H1 (cell line): ENCODE measurements around the gene FAHD1. TPM values are rescaled to one million over a fixed set of nuclear protein-coding genes. Genes with fewer than 3 reads are reported as not detected.

Experiments
- CTCF ChIA-PET: fragments of 300-600 bp; sonication (Branson Sonifier 250); formaldehyde crosslinking; loops from one replicate; lab custom pipeline; 2021; ENCODE audit not compliant: partially characterized antibody; lab: Charles Lee
- POLR2A ChIA-PET: fragments of 300-600 bp; sonication (Branson Sonifier 250); formaldehyde crosslinking; loops from one replicate; lab custom pipeline; 2021; ENCODE audit warnings: inconsistent platforms; ENCODE audit not compliant: partially characterized antibody; lab: Charles Lee
- DNase-seq, 2 experiments: peaks; one replicate each; pipeline versions ENCODE4 v3.0.0 to v3.0.0-alpha.2; 2010 to 2022; ENCODE audit warnings: low spot score in 2 of 2, low read depth in 1 of 2, mixed read lengths in 1 of 2
- FAIRE-seq: peaks from 2 replicates; lab custom pipeline; 2011; peaks lifted over from hg19 to GRCh38; lab: Jason Lieb, UNC
- H2AFZ ChIP-seq: 2 replicates; pipeline ENCODE4 v1.8.1; 2012; ENCODE audit warnings: low read length, inconsistent platforms
- H2AK5ac ChIP-seq: 2 replicates; pipeline ENCODE4 v1.6.1; 2013; ENCODE audit warnings: low read depth, low read length
- H2BK120ac ChIP-seq: replicated peaks from 2 replicates; pipeline ENCODE3; 2013; ENCODE audit warnings: low read depth, low read length, inconsistent platforms
- H2BK12ac ChIP-seq: 2 replicates; pipeline ENCODE4 v1.6.1; 2013; ENCODE audit warnings: low read depth, low read length
- H2BK15ac ChIP-seq: 2 replicates; pipeline ENCODE4 v1.6.1; 2013; ENCODE audit warnings: low read length
- H2BK20ac ChIP-seq: 2 replicates; pipeline ENCODE4 v1.6.1; 2013; ENCODE audit warnings: low read length
- H2BK5ac ChIP-seq: 2 replicates; pipeline ENCODE4 v1.6.1; 2013; ENCODE audit warnings: low read depth, low read length
- H3K14ac ChIP-seq: 2 replicates; pipeline ENCODE4 v1.6.1; 2013; ENCODE audit warnings: inconsistent platforms; ENCODE audit not compliant: insufficient read length
- H3K18ac ChIP-seq: 2 replicates; pipeline ENCODE4 v1.6.1; 2013; ENCODE audit warnings: low read length; ENCODE audit errors: extremely low read depth
- H3K23ac ChIP-seq: 2 replicates; pipeline ENCODE4 v1.6.1; 2013; ENCODE audit warnings: inconsistent platforms; ENCODE audit not compliant: insufficient read length
- H3K23me2 ChIP-seq: 2 replicates; pipeline ENCODE4 v1.6.1; 2013; ENCODE audit warnings: low read depth, low read length
- H3K27ac ChIP-seq: 2 replicates; pipeline ENCODE4 v1.6.1; 2011; ENCODE audit warnings: low read depth, low read length, inconsistent platforms
- H3K27me3 ChIP-seq, 4 experiments: replicated peaks in 1 of 4; 1 replicate in 1 of 4; 2 replicates in 3 of 4; pipeline versions ENCODE4 v1.6.1 to v1.8.1; 2011 to 2013; ENCODE audit warnings: low read length in 3 of 4, mild to moderate bottlenecking in 3 of 4, inconsistent platforms in 2 of 4, mixed read lengths in 2 of 4, moderate library complexity in 1 of 4; ENCODE audit not compliant: control insufficient read depth in 3 of 4, insufficient read depth in 3 of 4; ENCODE audit errors: extremely low read depth in 1 of 4
- H3K36me3 ChIP-seq, 4 experiments: 2 replicates each; pipeline versions ENCODE4 v1.6.1 to v1.8.1; 2011 to 2013; ENCODE audit warnings: mild to moderate bottlenecking in 4 of 4, low read length in 3 of 4, moderate library complexity in 2 of 4, control low read depth in 1 of 4, inconsistent platforms in 1 of 4; ENCODE audit not compliant: insufficient read depth in 4 of 4, control insufficient read depth in 2 of 4
- H3K4ac ChIP-seq: replicated peaks from 2 replicates; pipeline ENCODE3; 2013; ENCODE audit warnings: low read length, low read depth, mixed read lengths, inconsistent platforms; ENCODE audit not compliant: insufficient read length
- H3K4me1 ChIP-seq, 4 experiments: replicated peaks in 1 of 4; 1 replicate in 1 of 4; 2 replicates in 3 of 4; pipeline versions ENCODE4 v1.6.1 to v1.8.1; 2011 to 2013; ENCODE audit warnings: low read length in 3 of 4, inconsistent platforms in 2 of 4, mixed read lengths in 1 of 4; ENCODE audit not compliant: insufficient read depth in 4 of 4, control insufficient read depth in 3 of 4
- H3K4me2 ChIP-seq, 2 experiments: 2 replicates each; pipeline versions ENCODE4 v1.6.1 to v1.8.1; 2011 to 2013; ENCODE audit warnings: low read depth in 2 of 2, low read length in 2 of 2, control low read depth in 1 of 2, inconsistent platforms in 1 of 2, mild to moderate bottlenecking in 1 of 2; ENCODE audit not compliant: insufficient read depth in 1 of 2
- H3K4me3 ChIP-seq, 4 experiments: fragments of 200-600, 300-600 bp in 1 of 4; sonication (generic), shearing (Covaris generic), sonication (Bioruptor Twin) in 1 of 4; 2 replicates each; pipeline versions ENCODE4 v1.5.1 to v1.8.1; 2011 to 2016; ENCODE audit warnings: low read length in 4 of 4, low read depth in 3 of 4, control low read depth in 2 of 4, inconsistent platforms in 2 of 4, mild to moderate bottlenecking in 2 of 4, mixed read lengths in 1 of 4, moderate library complexity in 1 of 4; ENCODE audit not compliant: insufficient read depth in 2 of 4; ENCODE audit errors: extremely low read depth in 1 of 4
- H3K56ac ChIP-seq: replicated peaks from 2 replicates; pipeline ENCODE3; 2013; ENCODE audit warnings: low read depth, mild to moderate bottlenecking, mixed read lengths, low read length, inconsistent platforms; ENCODE audit not compliant: insufficient read length
- H3K79me1 ChIP-seq: 2 replicates; pipeline ENCODE4 v1.6.1; 2013; ENCODE audit warnings: low read depth, low read length, control low read depth
- H3K79me2 ChIP-seq, 2 experiments: 2 replicates each; pipeline versions ENCODE4 v1.6.1 to v1.8.1; 2012 to 2013; ENCODE audit warnings: low read length in 2 of 2, mild to moderate bottlenecking in 2 of 2, inconsistent platforms in 1 of 2; ENCODE audit not compliant: insufficient read depth in 2 of 2, control insufficient read depth in 1 of 2
- H3K9ac ChIP-seq, 4 experiments: replicated peaks in 1 of 4; 1 replicate in 1 of 4; 2 replicates in 3 of 4; pipeline versions ENCODE4 v1.6.1 to v1.8.1; 2011 to 2013; ENCODE audit warnings: low read depth in 3 of 4, low read length in 3 of 4, control low read depth in 2 of 4, mild to moderate bottlenecking in 2 of 4, moderate library complexity in 2 of 4, inconsistent platforms in 1 of 4; ENCODE audit errors: extremely low read depth in 1 of 4
- H3K9me3 ChIP-seq, 2 experiments: 2 replicates each; pipeline versions ENCODE4 v1.6.1 to v1.8.1; 2012 to 2013; ENCODE audit warnings: mild to moderate bottlenecking in 2 of 2, moderate library complexity in 2 of 2, control low read depth in 1 of 2, inconsistent platforms in 1 of 2, low read depth in 1 of 2, low read length in 1 of 2, mixed read lengths in 1 of 2; ENCODE audit not compliant: insufficient read depth in 2 of 2
- H4K20me1 ChIP-seq, 2 experiments: replicated peaks in 1 of 2; 2 replicates each; pipeline versions ENCODE3 to v1.8.1; 2011 to 2013; ENCODE audit warnings: inconsistent platforms in 2 of 2, low read length in 2 of 2, mild to moderate bottlenecking in 1 of 2; ENCODE audit not compliant: insufficient read depth in 2 of 2, control insufficient read depth in 1 of 2
- H4K5ac ChIP-seq: 2 replicates; pipeline ENCODE4 v1.6.1; 2013; ENCODE audit warnings: low read length, low read depth, mixed read lengths, inconsistent platforms; ENCODE audit not compliant: insufficient read length
- H4K8ac ChIP-seq: 2 replicates; pipeline ENCODE4 v1.8.0; 2013; ENCODE audit warnings: mild to moderate bottlenecking, moderate library complexity, low read length, inconsistent platforms; ENCODE audit not compliant: insufficient read depth; ENCODE audit errors: extremely low read depth
- H4K91ac ChIP-seq: replicated peaks from 2 replicates; pipeline ENCODE3; 2013; ENCODE audit warnings: low read length, mixed read lengths, inconsistent platforms; ENCODE audit not compliant: insufficient read length
- CTBP2 ChIP-seq: IDR thresholded peaks from 2 replicates; pipeline ENCODE4 v1.7.0; 2011; ENCODE audit warnings: borderline replicate concordance, mild to moderate bottlenecking, moderate library complexity, mixed read lengths, low read length; ENCODE audit not compliant: insufficient read depth, insufficient read length
- E2F6 ChIP-seq: IDR thresholded peaks from 2 replicates; pipeline ENCODE4 v1.6.1; 2012; ENCODE audit warnings: inconsistent platforms
- JUND ChIP-seq: IDR thresholded peaks from 2 replicates; pipeline ENCODE4 v1.6.1; 2011; ENCODE audit warnings: mild to moderate bottlenecking, improper control_type of control experiment, low read length
- MAX ChIP-seq: IDR thresholded peaks from 2 replicates; pipeline ENCODE4 v1.6.1; 2012; ENCODE audit warnings: inconsistent platforms
- RNF2 ChIP-seq: fragments of 200-900, 300-1000 bp; sonication (generic); IDR thresholded peaks from 2 replicates; pipeline ENCODE4 v1.7.1; 2016; ENCODE audit warnings: borderline replicate concordance, low read depth, mild to moderate bottlenecking, antibody characterized with exemption, low read length; ENCODE audit not compliant: poor library complexity, severe bottlenecking; ENCODE audit errors: missing control alignments
- SAP30 ChIP-seq: fragments of 300-600 bp; sonication (generic); IDR thresholded peaks from 2 replicates; pipeline ENCODE4 v1.7.1; 2012; ENCODE audit warnings: low read length, moderate library complexity, mild to moderate bottlenecking, inconsistent platforms; ENCODE audit not compliant: insufficient read depth, insufficient replicate concordance
- SIN3A ChIP-seq, 2 experiments: IDR thresholded peaks in 1 of 2; conservative IDR thresholded peaks in 1 of 2; 2 replicates each; pipeline ENCODE4 v1.6.1; 2011 to 2012; ENCODE audit warnings: low read length in 2 of 2, improper control_type of control experiment in 1 of 2, low read depth in 1 of 2, mild to moderate bottlenecking in 1 of 2
- SP2 ChIP-seq: IDR thresholded peaks from 2 replicates; pipeline ENCODE4 v1.6.1; 2012; ENCODE audit warnings: mild to moderate bottlenecking, low read length, inconsistent platforms
- TBP ChIP-seq: IDR thresholded peaks from 2 replicates; pipeline ENCODE4 v1.6.1; 2011; ENCODE audit warnings: low read depth, low read length, improper control_type of control experiment
- TCF12 ChIP-seq: IDR thresholded peaks from 2 replicates; pipeline ENCODE4 v1.6.1; 2011; ENCODE audit warnings: low read depth, mild to moderate bottlenecking, low read length
- WGBS, 2 experiments: shearing (Covaris generic) in 1 of 2; methylation state at CpG; one replicate each; pipeline versions ENCODE4 v1.1.6 to v1.1.7; 2013 to 2015; ENCODE audit warnings: low lambda C conversion rate in 2 of 2, mixed read lengths in 2 of 2, inconsistent platforms in 1 of 2, low coverage in 1 of 2, missing lambda C conversion rate in 1 of 2; ENCODE audit not compliant: insufficient replicate concordance in 2 of 2, insufficient coverage in 1 of 2, insufficient read length in 1 of 2; ENCODE audit errors: extremely low coverage in 1 of 2, missing lambda C conversion rate in 1 of 2; 5-methylcytosine and 5-hydroxymethylcytosine counted together
- polyA plus RNA-seq, 7 experiments: library from polyadenylated mRNA; depleted of rRNA in 3 of 7; stranded (reverse) in 5 of 7; unstranded in 2 of 7; fragments of >200 nt in 5 of 7; fragments of 200-250 nt in 2 of 7; gene quantifications; 1 replicate in 5 of 7; 2 replicates in 1 of 7; 4 replicates in 1 of 7; pipeline versions ENCODE4 v1.2.1 to v1.2.3, GENCODE V29; 2011 to 2013; ENCODE audit warnings: missing spikeins in 2 of 7, mixed read lengths in 2 of 7
- total RNA-seq: library from RNA; stranded (reverse); fragmentation: NEBNext Ultra II Directional; extraction: Animal tissue kit (Norgen Biotek cat#: 25700); gene quantifications from 2 replicates; pipeline ENCODE4 v1.2.1, GENCODE V29; 2021

Gene FAHD1
- total and polyA plus RNA-seq, 2 of the 8 experiments (the other 6 are each of a cell fraction or from before 2014, with no cell fraction given) = 20.4 to 31.9 TPM

GRCh38 chr16:1871974-1872635 lies 45.1 kb downstream of the FAHD1 start, which contains the start of gene MEIOB:
Gene MEIOB, minus strand, starts transcription at chr16:1872164. Its CDS starts 3,989 bp downstream, at chr16:1868175.
- CTCF ChIA-PET = interaction anchor here (1.0 to 2.9 kb wide), 6 partner anchors 8 to 69 kb away, joined by 3 to 10 read pairs (median 6); no protein-coding TSS in a partner anchor
- FAIRE-seq = no peak
- no peak within 1 kb of the TSS for H2BK5ac ChIP-seq
- H4K91ac ChIP-seq = no peak within 1 kb of the TSS
- no peak within 1 kb of the TSS for H3K18ac ChIP-seq
- H3K9ac ChIP-seq = no peak within 1 kb of the TSS
- no peak within 1 kb of the TSS for H2BK120ac ChIP-seq
- H3K27me3 ChIP-seq = peaks cover 0 to 15% (median 6%) of the 10 kb centered on the region in 4 experiments; a peak in 6 of 7 replicates
- H3K4me1 ChIP-seq = peaks cover 0 to 4% (median 0%) of the 10 kb centered on the region in 4 experiments; a peak in 1 of 7 replicates
- peak; percentile 41 to 96 for DNase-seq
- no peaks in the 10 kb centered on the region for H3K79me2 ChIP-seq
- no peak within 1 kb of the TSS for H4K5ac ChIP-seq
- no peaks in the 10 kb centered on the region for H3K79me1 ChIP-seq
- no peak within 1 kb of the TSS for H2BK15ac ChIP-seq
- H2BK20ac ChIP-seq = no peak within 1 kb of the TSS
- no peaks in the 10 kb centered on the region for H3K9me3 ChIP-seq
- H3K4ac ChIP-seq = no peak within 1 kb of the TSS
- H3K4me3 ChIP-seq = peak within 1 kb of the TSS; percentile 31 to 62 (median 32); a peak in 7 of 8 replicates
- 9% methylated on average over 21 of the region's 68 CpGs; no CpG with 5 or more reads in 1 of the 2 experiments for WGBS, 2 experiments
- H3K14ac ChIP-seq = no peak within 1 kb of the TSS
- H2AK5ac ChIP-seq = no peak within 1 kb of the TSS
- POLR2A ChIA-PET = interaction anchor here (0.6 to 3.8 kb wide), 5 partner anchors 18 to 114 kb away, joined by 3 to 12 read pairs (median 3); partner anchors contain the start of gene RPS2
- H3K4me2 ChIP-seq = peak within 1 kb of the TSS; percentile 68 to 73
- no peak within 1 kb of the TSS for H3K23ac ChIP-seq
- no peak within 1 kb of the TSS for H2BK12ac ChIP-seq
- H3K56ac ChIP-seq = no peak within 1 kb of the TSS
- no peaks in the 10 kb centered on the region for H4K20me1 ChIP-seq
- H3K36me3 ChIP-seq = no peaks in the 10 kb centered on the region
- no peak within 1 kb of the TSS; the same call in 1 of the 2 replicates for H4K8ac ChIP-seq
- H3K27ac ChIP-seq = no peak within 1 kb of the TSS
- H2AFZ ChIP-seq = 0 out of 2 replicates have a peak within 1 kb of the TSS, but pooled peaks have one; percentile 32
- no peaks in the 10 kb centered on the region for H3K23me2 ChIP-seq
- no peak for TF ChIP-seq RNF2
- TF ChIP-seq MAX = peak; percentile 95
- no peak for TF ChIP-seq JUND
- peak; percentile 89 for TF ChIP-seq E2F6
- no peak for TF ChIP-seq TCF12
- no peak for TF ChIP-seq SAP30
- no peak for TF ChIP-seq TBP
- no peak for TF ChIP-seq SP2
- TF ChIP-seq SIN3A (conservative IDR thresholded peaks at IDR 0.05 in 1 of 2, IDR thresholded peaks at IDR 0.05 in 1 of 2; ENCODE audit: low read depth in 1 of 2, low read length in 2 of 2) = no peak; a peak in 1 of 4 replicates
- TF ChIP-seq CTBP2 = no peak
